Measurements from ENCODE around the gene MN1. TPM values are rescaled to one million over a fixed set of nuclear protein-coding genes. Genes with fewer than 3 reads are reported as not detected.

The MN1 gene
- total RNA-seq (2022; extraction: Qiagen RNA extraction): 2.9 to 4.4 TPM (median 3.8 TPM) in 5 replicates

GRCh38 chr22:27801616-27802345 is at the start of gene MN1:
TSS of gene MN1 (minus strand) at chr22:27801756. CDS start at chr22:27800543, 1,213 bp downstream.

Other genes starting within 250 kb of the MN1 start
- gene PITPNB, start 117.5 kb upstream of the MN1 start, total RNA-seq (2022; extraction: Qiagen RNA extraction): 47.1 to 55.3 TPM (median 51.3 TPM) in 5 replicates